Hematopoietic multipotent progenitor cell (in vitro differentiated cells): Measurements from ENCODE around the gene JOSD2. TPM values are rescaled to one million over a fixed set of nuclear protein-coding genes. Genes with fewer than 3 reads are reported as not detected.
"Not testable (repeated sequence)": the region's sequence is repeated elsewhere in the genome, so short reads cannot be mapped to it uniquely, and the experiment has no call there.

Experiments used
- DNase-seq, 3 donors: peaks; one replicate each; pipeline ENCODE4 v3.0.0-alpha.2; 2011 to 2015; ENCODE audit warnings: low read depth in 2 of 3, low spot score in 2 of 3
- total RNA-seq: library from RNA; depleted of rRNA; stranded (reverse); fragments of >200 nt; gene quantifications from one replicate; pipeline ENCODE4 v1.2.3, GENCODE V29; 2012

Gene JOSD2
- total RNA-seq, 1 donor, result 11.8 TPM

DNA sequence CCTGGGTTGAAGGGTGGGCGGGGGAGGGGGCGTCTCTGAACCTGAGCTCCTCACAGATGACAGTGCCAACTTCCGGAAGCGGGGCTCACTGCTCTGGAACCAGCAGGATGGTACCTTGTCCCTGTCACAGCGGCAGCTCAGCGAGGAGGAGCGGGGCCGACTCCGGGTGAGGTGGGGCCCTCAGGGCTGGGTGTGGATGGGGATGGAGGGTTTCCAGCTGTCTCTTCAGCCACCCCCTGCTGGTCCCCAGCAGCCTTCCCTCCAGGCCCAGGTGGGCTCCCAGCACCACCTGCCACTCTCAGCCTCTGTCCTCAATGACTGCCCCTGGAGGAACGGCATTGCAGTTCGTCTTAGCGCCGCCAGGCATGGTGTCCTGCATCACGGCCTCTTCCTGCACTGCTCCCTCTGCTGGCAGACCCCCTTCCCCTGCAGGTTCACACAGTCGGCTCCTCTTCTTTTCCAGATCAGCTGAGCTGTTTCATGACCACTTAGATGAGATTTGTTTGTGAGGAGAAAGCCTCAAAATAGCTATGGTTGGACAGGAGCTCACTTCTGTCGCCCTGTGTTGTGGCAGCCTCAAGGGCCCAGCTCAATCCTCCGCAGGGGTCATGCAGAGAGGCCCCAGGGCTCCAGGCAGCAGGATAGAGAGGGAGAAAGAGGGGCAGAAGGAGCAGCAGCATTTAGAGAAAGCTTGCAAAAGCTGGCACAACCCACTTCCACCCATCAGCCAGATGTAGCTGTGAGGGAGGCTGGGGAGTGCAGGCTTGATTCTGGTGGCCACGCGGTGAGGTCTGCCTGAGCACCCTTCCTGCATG lies 31.9 kb downstream of the JOSD2 start:
- peak in 1 of 3 donors; percentile 43 for DNase-seq

- DNase-seq, result no peak
These were observed 33.1 kb downstream of the JOSD2 start for GRCh38 chr19:50477751-50478515.

DNA sequence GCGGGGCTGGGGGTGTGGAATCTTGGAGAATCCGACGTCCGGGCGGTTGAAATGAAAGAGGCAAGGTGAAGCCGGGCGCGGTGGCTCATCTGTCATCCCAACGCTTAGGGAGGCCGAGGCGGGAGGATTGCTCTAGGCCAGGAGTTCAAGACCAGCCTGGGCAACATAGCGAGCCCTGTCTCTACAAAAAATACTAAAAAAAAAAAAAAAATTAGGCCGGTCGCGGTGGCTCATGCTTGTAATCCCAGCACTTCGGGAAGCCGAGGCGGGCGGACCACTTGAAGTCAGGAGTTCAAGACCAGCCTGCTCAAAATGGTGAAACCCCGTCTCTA lies 34.1 kb downstream of the JOSD2 start:
- no peak for DNase-seq

DNA sequence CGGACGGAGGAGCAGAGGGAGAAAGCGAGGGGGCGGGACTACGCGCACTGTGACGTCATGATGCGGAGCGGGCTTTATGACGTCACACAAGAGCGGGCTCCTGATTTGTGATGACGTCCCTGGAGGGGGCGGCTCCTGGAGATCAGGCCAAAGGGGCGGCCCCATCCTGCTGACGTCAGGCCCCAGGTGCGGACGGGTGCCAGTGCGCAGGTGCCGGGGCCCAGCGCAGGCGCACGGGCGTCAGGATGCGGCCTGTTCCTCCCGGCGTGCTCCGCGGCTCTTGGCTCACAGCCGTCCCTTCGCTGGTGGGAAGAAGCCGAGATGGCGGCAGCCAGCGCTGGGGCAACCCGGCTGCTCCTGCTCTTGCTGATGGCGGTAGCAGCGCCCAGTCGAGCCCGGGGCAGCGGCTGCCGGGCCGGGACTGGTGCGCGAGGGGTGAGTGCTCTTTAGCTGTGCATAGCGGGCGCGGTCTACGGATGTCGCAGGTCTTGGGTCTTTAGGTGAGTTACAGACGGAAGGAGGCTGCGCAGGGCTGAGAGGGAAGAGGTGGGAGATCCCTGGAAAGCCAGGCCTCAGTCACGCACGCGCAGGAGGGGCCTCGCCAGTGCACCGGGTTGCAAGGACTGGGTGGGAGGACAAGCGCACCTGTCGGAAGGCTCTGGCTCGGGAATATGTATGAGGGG lies 34.6 kb downstream of the JOSD2 start, which contains the start of the genes EMC10 and GARIN5A:
TSS of gene EMC10 (plus strand) at position 284 of the 683 bp plus-strand sequence. CDS start at position 322, 38 bp downstream.
TSS of gene GARIN5A (minus strand) at position 625 of the 683 bp plus-strand sequence. CDS start at position 165, 460 bp downstream.
- DNase-seq, result peak; percentile 92 to 97 (median 97)

GRCh38 chr19:50475736-50476223 lies 35.2 kb downstream of the JOSD2 start:
- DNase-seq, result no peak

GRCh38 chr19:50475101-50475568 lies 35.9 kb downstream of the JOSD2 start:
- no peak for DNase-seq

DNA sequence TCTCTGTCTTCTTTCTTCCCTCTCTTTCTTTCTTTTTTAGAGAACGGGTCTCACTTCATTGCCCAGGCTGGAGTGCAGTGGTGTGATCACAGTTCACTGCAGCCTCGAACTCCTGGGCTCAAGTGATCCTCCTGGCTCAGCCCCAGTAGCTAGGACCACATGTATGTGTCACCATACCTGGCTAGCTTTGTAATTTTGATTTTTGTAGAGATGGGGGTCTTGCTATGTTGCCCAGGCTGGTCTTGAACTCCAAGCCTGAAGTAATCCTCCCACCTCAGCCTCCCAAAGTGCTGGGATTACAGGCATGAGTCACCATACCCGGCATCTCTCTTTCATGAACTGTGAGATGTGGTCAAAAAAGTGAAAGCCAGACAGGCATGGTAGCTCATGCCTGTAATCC lies 37.7 kb downstream of the JOSD2 start:
- not testable (repeated sequence) for DNase-seq

DNA sequence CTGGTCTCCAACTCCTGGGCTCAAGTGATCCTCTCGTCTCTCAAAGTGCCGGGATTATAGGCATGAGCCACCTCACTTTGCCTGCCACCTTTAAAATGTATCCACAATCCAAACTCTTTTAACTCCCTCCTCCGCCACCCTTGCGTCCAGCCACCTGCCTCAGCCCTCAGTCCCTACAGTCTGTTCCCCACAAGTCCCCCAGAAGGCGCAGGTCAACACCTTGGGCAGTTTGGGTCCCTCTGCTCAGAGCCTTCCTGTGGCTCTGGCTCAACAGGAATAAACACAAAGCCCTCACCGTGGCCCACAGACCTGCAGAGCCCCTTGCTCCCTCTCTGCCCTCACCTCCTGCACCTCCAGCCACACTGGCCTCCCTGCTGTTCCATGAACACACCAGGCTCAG lies 42.2 kb downstream of the JOSD2 start:
- DNase-seq, result no peak

DNA sequence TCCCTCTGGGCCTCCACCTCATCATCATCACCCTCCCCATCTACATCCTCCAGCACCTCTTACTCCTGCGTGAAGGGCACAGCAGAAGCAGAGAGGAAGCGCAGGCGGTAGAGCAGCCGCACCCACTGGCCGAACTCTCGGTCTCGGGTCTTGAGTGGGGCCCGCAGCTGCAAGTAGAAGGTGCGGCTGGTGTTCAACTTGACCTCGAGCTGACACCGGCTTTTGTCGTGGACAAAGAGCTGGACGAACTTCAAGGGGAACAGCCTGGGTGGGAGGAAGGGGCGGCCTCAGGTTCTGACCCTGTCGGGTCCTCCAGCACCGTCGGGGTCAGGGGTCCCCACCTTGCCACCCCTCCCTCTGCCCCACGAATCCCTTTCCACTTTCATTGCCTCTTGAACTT lies 43.4 kb downstream of the JOSD2 start:
- no peak for DNase-seq

- DNase-seq, result no peak
These were observed 44.3 kb downstream of the JOSD2 start for GRCh38 chr19:50466706-50467039.

GRCh38 chr19:50465986-50466705 lies 44.8 kb downstream of the JOSD2 start:
- no peak for DNase-seq

DNA sequence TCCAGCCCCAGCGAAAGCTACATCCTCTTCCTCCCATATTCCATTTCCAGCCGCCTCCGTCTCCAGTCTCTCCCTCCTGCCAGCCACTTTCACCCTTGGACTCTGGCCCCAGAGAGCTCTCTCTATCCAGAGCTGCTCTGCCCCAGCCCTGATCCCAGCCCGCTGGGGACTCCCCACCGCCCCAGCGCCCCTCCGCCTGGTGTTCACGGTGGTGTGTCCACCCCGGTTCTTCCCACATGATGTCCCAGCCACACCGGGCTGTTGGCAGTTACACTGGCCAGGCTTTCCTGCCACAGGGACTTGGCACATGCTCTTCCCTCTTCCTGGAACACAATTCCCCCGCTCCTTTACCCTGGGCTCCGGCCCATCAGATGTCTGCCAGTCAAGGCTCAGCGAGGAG lies 46.0 kb downstream of the JOSD2 start:
- DNase-seq, result no peak

DNA sequence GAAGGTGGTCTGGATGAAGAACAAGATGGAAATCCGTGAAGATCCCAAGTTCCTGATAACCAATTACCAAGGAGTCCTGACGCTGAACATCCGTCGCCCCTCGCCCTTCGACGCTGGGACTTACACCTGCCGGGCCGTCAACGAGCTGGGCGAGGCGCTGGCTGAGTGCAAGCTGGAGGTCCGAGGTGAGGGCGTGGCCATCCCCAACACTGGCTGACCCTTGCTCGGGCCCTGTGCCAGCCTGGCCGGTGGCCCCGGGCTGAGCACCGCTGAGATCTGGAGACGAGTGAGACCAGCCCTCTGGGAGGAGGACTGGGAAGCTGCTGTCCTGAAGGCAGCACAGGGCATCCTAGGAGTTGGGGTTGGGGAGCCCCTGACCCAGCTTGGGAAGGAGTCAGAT lies 46.6 kb downstream of the JOSD2 start:
- DNase-seq, result no peak

GRCh38 chr19:50462970-50463369 lies 48.0 kb downstream of the JOSD2 start:
- no peak for DNase-seq

- peak; percentile 36 to 82 (median 72) for DNase-seq
These were observed 49.7 kb downstream of the JOSD2 start for GRCh38 chr19:50461066-50461875.

DNA sequence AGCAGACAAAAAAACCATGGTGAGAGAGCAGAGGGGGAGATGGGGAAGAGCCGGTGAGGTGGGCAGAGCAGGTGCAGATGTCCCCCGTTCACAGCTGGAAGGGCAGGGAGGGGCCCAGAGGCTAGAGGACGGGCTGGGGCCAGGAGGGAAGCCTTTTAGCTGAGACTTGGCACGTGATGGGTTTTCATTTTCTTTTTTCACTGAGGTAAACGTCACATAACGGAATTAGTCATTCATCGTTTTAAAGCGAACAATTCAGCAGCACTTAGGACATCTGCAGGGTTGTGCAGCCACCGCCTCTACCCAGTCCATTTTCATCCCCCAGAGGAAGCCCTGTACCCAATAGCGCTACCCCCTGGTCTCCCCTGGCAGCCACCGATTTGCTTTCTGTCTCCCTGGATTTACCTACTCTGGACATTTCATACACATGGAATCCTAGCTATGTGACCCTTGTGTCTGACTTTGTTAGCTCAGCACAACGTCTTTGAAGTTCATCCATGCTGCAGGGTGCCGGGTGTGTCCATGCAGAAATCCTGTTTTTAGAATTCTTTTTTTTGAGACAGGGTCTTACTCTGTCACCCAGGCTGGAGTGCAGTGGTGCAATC lies 50.7 kb downstream of the JOSD2 start:
- DNase-seq, result peak in 2 of 3 donors; percentile 25 to 29

DNA sequence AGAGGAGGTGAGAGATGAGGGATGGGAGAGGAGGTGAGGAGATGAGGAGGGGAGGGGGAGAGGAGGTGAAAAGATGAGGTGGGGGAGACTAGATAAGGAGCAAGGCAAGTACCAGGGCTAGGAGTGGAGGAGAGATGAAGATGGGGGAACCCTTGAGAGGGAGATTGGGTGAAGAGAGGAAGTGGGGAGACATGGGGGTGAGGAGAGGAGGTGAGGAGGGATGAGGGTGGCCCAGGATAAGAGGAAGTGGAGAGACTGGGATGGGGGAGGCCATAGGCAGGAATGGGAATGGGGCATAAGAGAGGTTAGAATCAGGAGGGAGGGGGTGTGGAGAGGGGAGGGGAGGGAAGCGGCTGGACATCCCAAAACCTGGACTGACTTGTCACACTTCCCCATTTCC lies 51.4 kb downstream of the JOSD2 start:
- no peak for DNase-seq

GRCh38 chr19:50459067-50459456 lies 51.9 kb downstream of the JOSD2 start:
- no peak for DNase-seq

- no peak for DNase-seq
These were observed 52.5 kb downstream of the JOSD2 start for GRCh38 chr19:50458396-50459066.
